HCT116 (cell line): ENCODE measurements around the gene ATP6V1E1.

Source experiments
- CTCF ChIP-seq, 3 experiments: fragments of 200-600 bp in 1 of 3; sonication (generic) in 1 of 3; IDR thresholded peaks in 2 of 3; conservative IDR thresholded peaks in 1 of 3; 2 replicates each; pipeline ENCODE4 v1.5.1; 2012 to 2017; ENCODE audit warnings: low read depth in 2 of 3, low read length in 2 of 3, antibody characterized with exemption in 1 of 3, borderline replicate concordance in 1 of 3, control low read depth in 1 of 3, mild to moderate bottlenecking in 1 of 3, mixed read lengths in 1 of 3, mixed run types in 1 of 3, moderate library complexity in 1 of 3; ENCODE audit not compliant: insufficient read depth in 1 of 3
- ZBTB33 ChIP-seq: IDR thresholded peaks from 2 replicates; pipeline ENCODE4 v1.6.1; 2011; ENCODE audit warnings: mild to moderate bottlenecking, low read length, moderate library complexity; ENCODE audit not compliant: insufficient replicate concordance; ENCODE audit errors: extremely low read depth

GRCh38 chr22:17648569-17648968, 20.0 kb upstream of the ATP6V1E1 start:
- TF ChIP-seq CTCF (IDR thresholded peaks at IDR 0.05 in 2 of 3, conservative IDR thresholded peaks at IDR 0.05 in 1 of 3; ENCODE audit: borderline replicate concordance in 1 of 3, insufficient read depth in 1 of 3, low read depth in 2 of 3, low read length in 2 of 3) (no peak), ZBTB33 (no peak)
